ENCODE data around the gene UTF1.

- TF ChIP-seq POLR2AphosphoS5 (IDR thresholded peaks at IDR 0.05) (no peak), CTCF (IDR thresholded peaks at IDR 0.05) (no peak), POLR2A (IDR thresholded peaks at IDR 0.05) (no peak)
Measured at GRCh38 chr10:133208466-133208865, 21.6 kb upstream of the UTF1 start.

Measured in prostate gland (tissue), 2 donors.